HPDE6-E6E7 (cell line): ENCODE data around the gene SNTG2.
"Not testable (repeated sequence)": the region's sequence is repeated elsewhere in the genome, so short reads cannot be mapped to it uniquely, and the experiment has no call there.

Source experiments
- DNase-seq: peaks from one replicate; pipeline ENCODE4 v3.0.0; 2011; ENCODE audit warnings: missing footprints; ENCODE audit errors: extremely low spot score

The SNTG2 gene

GRCh38 chr2:1099418-1099817, 148.8 kb downstream of the SNTG2 start:
- no peak for DNase-seq

DNA sequence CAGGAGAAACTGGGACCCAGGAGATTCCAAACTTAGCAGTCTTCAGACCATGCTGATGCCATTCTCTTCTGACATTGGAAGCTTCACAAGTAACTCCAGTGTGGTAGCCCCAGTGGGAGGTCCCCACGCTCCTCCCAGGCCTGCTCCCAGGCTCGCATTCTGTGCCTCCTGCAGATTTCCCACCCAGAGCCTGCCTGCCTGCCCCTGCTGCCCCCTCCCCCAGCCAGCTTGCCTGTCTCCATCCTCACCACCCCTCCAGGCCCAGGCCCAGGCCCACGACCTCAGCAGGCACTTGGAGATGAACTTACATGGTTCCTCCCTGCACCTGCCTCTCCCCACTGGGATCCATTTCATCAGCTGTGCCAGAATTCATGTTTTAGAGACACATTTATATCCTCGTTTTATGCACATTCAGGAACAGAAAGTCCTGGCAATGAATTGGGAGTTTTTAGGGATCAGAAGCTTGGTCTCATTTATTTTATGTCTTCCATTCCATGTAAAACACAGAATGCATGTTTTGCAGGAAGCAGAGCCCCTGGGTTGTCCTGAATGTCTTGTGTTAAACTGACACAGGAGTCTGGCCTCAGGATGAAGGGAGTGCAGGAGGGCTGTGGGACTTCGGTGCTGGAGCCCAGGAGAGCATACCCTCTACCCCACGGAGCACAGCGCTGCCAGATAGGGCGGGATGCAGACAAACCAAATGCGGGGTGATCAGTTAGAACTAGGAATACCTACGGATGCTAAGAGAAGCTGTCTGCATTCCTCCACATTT, 150.5 kb downstream of the SNTG2 start:
- DNase-seq: no peak

- no peak for DNase-seq
Observed at GRCh38 chr2:1101982-1102590, 151.4 kb downstream of the SNTG2 start.

- no peak for DNase-seq
Observed at GRCh38 chr2:1104364-1104763, 153.7 kb downstream of the SNTG2 start.

DNA sequence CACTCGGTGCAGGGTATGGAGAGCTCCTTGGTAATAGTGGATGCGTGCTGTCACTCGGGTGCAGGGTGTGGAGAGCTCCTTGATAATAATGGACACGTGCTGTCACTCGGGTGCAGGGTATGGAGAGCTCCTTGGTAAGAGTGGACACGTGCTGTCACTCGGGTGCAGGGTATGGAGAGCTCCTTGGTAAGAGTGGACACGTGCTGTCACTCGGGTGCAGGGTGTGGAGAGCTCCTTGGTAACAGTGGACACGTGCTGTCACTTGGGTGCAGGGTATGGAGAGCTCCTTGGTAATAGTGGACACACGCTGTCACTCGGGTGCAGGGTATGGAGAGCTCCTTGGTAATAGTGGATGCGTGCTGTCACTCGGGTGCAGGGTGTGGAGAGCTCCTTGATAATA, 155.7 kb downstream of the SNTG2 start:
- not testable (repeated sequence) for DNase-seq

GRCh38 chr2:1115843-1116539, 165.3 kb downstream of the SNTG2 start:
- no peak for DNase-seq

DNA sequence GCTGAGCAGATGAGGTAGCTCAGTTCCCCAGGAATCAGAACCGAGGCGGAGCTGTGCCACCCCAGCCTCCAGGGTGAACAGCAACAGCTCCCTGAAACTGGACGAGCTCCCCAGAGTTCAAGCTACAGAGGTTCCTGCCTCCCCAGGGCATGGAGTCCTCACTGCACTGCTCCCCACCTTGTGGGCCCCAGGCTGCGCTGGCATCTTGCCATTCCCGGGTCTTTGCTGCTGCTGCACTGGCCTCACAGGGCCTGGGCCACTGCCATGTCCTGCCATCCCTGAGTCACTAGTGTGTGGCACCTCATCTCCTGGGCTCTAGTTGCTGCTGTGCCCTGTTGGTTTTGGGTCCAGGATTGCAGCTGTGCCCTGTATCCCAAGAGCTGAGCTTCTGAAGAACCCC, 166.9 kb downstream of the SNTG2 start:
- DNase-seq: no peak

- no peak for DNase-seq
Observed at GRCh38 chr2:1125217-1125616, 174.6 kb downstream of the SNTG2 start.

GRCh38 chr2:1125633-1126370, 175.2 kb downstream of the SNTG2 start:
- no peak for DNase-seq

DNA sequence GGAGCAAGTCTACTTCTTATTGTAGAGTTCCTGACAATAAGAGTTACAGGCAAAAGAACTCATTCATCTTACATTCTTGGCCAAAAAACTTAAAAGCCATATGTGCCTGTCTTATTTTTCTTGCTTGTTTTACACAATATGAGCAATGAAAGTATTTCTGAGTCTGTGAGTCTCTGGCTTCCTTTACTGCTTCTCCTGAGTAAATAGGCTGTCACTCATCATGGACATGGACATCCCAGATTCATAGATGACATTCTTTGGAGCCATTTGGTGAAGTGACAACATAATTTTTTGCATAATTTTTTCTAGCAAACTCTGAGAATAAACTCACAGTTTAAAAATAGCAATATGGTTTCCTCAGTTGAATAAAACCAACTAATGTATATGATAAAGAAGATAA, 179.3 kb downstream of the SNTG2 start:
- no peak for DNase-seq

DNA sequence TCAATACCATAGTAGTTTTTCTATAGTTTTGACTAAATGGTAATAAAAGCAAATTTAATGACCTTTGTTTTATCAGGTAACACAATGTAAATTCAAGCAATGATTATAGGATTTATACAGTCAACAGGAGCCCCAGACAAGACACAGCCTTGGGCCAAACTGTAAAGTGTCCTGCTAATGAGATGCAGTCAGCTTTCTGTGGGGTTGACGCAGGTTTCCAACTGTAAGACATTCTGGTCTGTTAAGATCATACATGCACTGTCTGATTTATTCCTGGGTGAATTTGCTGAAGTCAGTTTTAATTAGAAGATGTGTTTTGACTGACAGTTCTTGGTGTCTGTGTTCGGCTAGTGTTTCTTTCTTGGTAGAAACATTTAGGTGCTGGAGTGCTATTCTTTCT, 180.3 kb downstream of the SNTG2 start:
- no peak for DNase-seq

DNA sequence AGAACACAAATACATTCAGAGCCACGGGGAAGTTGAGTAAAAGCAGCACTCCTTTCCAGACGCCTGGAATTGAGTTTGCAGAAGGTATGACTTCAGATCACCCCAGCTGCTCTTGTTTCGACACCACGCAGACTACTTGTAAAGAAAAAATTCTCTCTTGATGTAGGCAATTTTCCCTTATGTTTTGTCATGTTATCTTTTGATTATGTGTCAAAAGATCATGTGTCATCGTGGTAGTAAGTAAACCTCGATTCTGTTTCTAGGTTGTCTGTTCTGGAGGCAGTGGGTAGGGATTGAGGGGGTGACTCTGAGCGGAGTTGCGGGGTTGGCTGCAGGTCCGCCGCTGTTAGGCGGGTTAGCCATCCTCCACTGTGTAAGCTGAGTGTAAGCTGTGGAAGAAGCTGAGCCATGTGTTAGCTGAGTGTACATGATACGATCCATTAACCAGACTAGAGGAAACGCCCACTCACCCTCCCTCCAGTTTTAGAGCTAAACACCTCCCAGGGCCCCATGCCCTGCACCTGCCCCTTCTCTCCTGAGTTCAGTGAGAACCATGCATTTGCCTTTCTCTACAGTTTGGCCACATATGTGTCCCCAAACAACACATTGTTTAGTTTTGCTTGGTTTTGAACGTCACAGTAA, 181.8 kb downstream of the SNTG2 start:
- DNase-seq: no peak

DNA sequence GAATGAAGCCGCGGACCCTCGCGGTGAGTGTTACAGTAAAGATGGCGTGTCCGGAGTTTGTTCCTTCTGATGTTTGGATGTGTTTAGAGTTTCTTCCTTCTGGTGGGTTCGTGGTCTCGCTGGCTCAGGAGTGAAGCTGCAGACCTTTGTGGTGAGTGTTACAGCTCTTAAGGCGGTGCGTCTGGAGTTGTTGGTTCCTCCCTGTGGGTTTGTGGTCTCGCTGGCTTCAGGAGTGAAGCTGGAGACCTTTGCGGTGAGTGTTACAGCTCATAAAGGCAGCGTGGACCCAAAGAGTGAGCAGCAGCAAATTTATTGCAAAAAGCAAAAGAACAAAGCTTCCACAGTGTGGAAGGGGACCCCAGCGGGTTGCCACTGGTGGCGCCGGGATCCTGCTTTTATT, 183.2 kb downstream of the SNTG2 start:
- DNase-seq: not testable (repeated sequence)

DNA sequence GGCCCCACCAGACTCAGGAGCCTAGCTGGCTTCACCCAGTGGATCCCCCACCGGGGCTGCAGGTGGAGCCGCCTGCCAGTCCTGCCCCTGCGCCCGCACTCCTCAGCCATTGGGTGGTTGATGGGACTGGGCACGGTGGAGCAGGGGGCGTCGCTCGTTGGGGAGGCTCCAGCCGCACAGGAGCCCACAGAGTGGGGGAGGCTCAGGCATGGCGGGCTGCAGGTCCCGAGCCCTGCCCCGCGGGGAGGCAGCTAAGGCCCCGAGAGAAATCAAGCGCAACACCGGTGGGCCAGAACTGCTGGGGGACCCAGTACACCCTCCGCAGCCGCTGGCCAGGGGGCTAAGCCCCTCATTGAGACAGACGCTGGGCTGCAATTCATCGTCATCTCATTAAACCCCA, 184.0 kb downstream of the SNTG2 start:
- no peak for DNase-seq

GRCh38 chr2:1136067-1136466, 185.4 kb downstream of the SNTG2 start:
- no peak for DNase-seq

DNA sequence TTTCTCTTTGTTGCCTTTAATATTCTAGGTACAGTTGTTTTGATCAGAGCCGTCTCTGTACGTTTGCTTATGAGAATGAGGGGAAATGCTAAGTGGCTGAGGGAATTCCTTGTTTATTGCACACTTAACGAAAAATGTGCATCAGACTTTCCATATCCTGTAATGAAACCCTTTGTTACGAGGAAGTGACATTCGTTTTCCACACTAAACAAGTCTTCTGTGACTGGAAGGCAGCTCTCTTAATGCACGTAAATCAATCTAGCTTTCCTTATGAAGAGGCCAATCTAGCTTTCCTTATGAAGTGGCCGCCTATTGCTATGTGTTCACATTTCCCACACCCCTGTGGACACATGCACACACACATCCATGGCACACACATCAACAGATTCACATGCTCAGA, 186.2 kb downstream of the SNTG2 start:
- no peak for DNase-seq

- DNase-seq: no peak
Observed at GRCh38 chr2:1137264-1137663, 186.6 kb downstream of the SNTG2 start.

DNA sequence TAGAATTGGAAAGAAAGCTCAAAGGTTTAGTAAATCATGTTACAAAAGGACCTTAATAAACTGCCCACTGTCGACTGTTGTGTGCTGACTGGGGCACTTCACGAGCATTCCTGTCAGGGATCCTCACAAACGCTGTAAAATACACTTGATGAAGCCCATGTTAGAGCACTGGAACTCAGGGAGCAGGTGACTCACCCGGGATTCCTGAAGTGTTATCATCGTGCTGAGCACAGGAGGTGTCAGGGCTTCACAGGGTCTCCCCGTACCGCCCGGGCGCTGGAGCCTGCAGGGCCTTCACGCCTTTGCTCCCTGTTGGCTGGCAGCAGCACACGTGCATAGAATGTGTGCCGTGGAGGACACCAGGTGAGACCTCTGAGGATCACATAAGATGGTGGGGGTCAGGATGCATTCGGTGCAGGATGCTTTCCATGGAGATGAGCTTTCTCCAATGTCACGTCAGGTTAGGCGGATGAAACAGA, 187.3 kb downstream of the SNTG2 start:
- DNase-seq: no peak

GRCh38 chr2:1140389-1141003, 189.8 kb downstream of the SNTG2 start:
- DNase-seq: no peak

DNA sequence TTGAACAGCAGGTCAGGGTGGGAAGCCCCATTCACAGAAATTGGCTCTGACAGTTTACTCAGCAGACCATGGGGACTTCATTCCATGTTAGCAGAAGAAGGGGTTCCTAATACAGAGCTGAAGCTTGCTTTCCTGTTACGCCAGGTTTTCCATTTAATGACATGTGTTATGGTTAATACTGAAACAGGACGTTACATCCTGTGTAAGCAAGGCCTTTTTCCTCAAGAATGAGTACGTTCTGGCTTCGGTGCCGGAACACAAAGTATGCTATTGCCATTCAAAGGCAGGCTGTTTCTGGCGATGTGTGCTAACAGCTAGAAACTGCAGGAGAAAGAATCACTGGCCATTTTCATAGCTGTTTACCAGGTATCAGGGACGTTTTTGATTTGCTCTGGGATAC, 190.4 kb downstream of the SNTG2 start:
- no peak for DNase-seq

DNA sequence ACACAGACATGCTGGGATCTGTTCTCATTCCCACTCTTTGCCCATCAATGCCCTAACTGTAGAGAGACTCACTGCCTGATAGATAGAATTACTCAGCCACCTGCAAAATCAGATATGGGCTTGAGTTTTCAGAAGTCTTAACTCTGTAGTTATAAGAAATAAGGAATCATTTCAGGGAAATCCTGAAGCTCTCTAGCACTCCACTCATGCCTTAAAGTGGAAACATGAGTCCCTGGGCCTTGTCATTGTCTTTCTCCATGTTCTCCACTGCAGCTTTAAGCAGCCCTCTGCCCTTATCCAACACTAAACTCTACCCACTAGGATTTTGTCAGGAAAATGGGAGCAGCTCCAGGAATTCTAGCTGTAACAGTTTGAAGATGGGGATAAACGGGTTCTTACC, 192.5 kb downstream of the SNTG2 start:
- no peak for DNase-seq
